Measurements from ENCODE around the gene CAMKMT. TPM values are rescaled to one million over a fixed set of nuclear protein-coding genes. Genes with fewer than 3 reads are reported as not detected.

CAMKMT gene
- total RNA-seq, 4 donors from 2014 or later: 4.5 to 57.9 (median 15.4) TPM

DNA sequence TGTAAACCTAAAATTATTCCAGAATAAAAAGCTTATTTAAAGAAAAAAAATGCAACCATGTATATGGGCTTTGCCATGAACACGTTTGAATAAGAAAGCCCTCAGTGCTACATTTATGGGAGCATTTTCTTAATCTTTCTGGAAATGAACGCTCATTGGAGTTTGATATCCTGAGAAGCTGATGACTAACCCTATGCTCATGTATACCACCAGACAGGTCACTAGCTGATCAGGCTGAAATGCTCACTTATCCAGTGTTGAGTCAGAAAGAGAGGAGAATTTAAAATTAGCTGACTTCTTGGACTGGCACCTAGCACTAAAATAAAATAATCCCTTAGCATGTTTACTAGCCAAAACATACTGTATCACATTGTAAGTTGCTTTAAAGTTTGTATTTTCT, 324.8 kb downstream of the CAMKMT start:
- TF ChIP-seq POLR2A (IDR thresholded peaks at IDR 0.05) (no peak), POLR2AphosphoS5 (IDR thresholded peaks at IDR 0.05) (no peak), EP300 (IDR thresholded peaks at IDR 0.05; ENCODE audit: low read depth) (no peak), CTCF (IDR thresholded peaks at IDR 0.05) (no peak)
- in situ Hi-C loops (cut with MboI; ENCODE audit: low pct_ligation_motif_present in 1 of 4, low pct_unique_long_range_greater_than_20kb in 1 of 4, low sequenced_read_pairs in 3 of 4) (no loop called here), intact Hi-C loops (cut with DNase I; ENCODE audit: low total_unique reads) (loop anchor here (2.0 kb wide), 1 partner anchor 46 kb away; no protein-coding TSS in a partner anchor)
- WGBS, 2 donors (ENCODE audit: low coverage in 1 of 2): 87 to 92% methylated on average over 2 of the region's 2 CpGs
- no peak overlapping the region for H3K4me3 ChIP-seq
- DNase-seq: no peak
- H3K27ac ChIP-seq: no peak overlapping the region
- no peaks in the 10 kb centered on the region for H3K36me3 ChIP-seq
- H3K4me1 ChIP-seq: no peaks in the 10 kb centered on the region
- no peaks in the 10 kb centered on the region for H3K9me3 ChIP-seq
- no peaks in the 10 kb centered on the region for H3K27me3 ChIP-seq

DNA sequence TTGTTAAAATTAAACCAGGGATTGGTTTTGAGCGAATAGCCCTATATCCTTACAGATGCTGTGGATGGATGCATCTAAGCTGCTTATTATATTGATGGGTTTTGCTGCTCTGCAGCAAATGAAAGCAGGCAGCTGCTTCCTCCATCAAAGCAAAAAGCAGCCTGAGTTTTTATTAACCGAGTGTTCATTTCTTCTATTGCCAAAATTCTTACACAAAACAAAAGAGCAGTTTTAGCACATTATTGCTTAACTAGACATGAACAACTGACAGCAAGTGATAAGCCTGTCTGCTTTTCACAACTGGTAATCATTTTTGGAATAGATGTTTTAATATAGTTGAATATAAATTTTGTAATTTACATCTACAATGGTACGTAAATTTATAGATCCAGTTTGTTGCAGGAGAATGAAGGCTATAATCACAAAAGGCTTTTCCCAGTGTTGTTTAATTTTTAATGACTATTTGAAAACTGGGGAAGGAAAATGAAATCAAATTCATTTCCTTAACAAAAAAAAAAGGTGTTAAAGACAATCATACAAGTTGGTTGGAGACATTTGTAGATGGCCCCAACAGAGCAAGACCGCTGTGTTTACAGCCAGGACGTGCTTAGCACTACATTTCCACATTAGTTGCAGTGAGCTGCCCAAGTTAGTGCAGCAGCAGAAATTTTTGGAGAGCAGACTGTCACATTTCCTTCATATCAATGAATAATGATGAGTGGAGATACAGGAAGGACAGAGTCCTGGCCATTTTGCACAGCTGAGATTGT, 326.1 kb downstream of the CAMKMT start:
- Histone ChIP-seq H3K4me1 (no peaks in the 10 kb centered on the region), H3K27ac (no peak overlapping the region), H3K36me3 (no peaks in the 10 kb centered on the region), H3K4me3 (no peak overlapping the region), H3K27me3 (no peaks in the 10 kb centered on the region), H3K9me3 (no peaks in the 10 kb centered on the region)
- intact Hi-C loops (cut with DNase I; ENCODE audit: low total_unique reads) (loop anchor here (2.0 kb wide), 1 partner anchor 45 kb away; no protein-coding TSS in a partner anchor), in situ Hi-C loops (cut with MboI; ENCODE audit: low pct_ligation_motif_present in 1 of 4, low pct_unique_long_range_greater_than_20kb in 1 of 4, low sequenced_read_pairs in 3 of 4) (no loop called here)
- DNase-seq: no peak
- 88 to 93% methylated on average over 4 to 5 of the region's 5 CpGs for WGBS, 2 donors (ENCODE audit: low coverage in 1 of 2)
- TF ChIP-seq POLR2AphosphoS5 (IDR thresholded peaks at IDR 0.05) (no peak), EP300 (IDR thresholded peaks at IDR 0.05; ENCODE audit: low read depth) (no peak), POLR2A (IDR thresholded peaks at IDR 0.05) (no peak), CTCF (IDR thresholded peaks at IDR 0.05) (no peak)

- DNase-seq: no peak
- in situ Hi-C loops (cut with MboI; ENCODE audit: low pct_ligation_motif_present in 1 of 4, low pct_unique_long_range_greater_than_20kb in 1 of 4, low sequenced_read_pairs in 3 of 4) (no loop called here), intact Hi-C loops (cut with DNase I; ENCODE audit: low total_unique reads) (no loop called here)
- Histone ChIP-seq H3K36me3 (no peaks in the 10 kb centered on the region), H3K4me1 (no peaks in the 10 kb centered on the region), H3K27me3 (no peaks in the 10 kb centered on the region), H3K27ac (no peak overlapping the region), H3K9me3 (no peaks in the 10 kb centered on the region), H3K4me3 (no peak overlapping the region)
- no peak for TF ChIP-seq POLR2AphosphoS5 (IDR thresholded peaks at IDR 0.05)
- 88 to 92% methylated on average over 1 to 2 of the region's 2 CpGs for WGBS, 2 donors (ENCODE audit: low coverage in 1 of 2)
Observed at GRCh38 chr2:44688456-44689124, 326.8 kb downstream of the CAMKMT start.

- H3K9me3 ChIP-seq: no peaks in the 10 kb centered on the region
- no peak overlapping the region for H3K27ac ChIP-seq
- H3K27me3 ChIP-seq: no peaks in the 10 kb centered on the region
- TF ChIP-seq POLR2A (IDR thresholded peaks at IDR 0.05) (no peak), EP300 (IDR thresholded peaks at IDR 0.05; ENCODE audit: low read depth) (no peak)
- no peak for DNase-seq
- in situ Hi-C loops (cut with MboI; ENCODE audit: low pct_ligation_motif_present in 1 of 4, low pct_unique_long_range_greater_than_20kb in 1 of 4, low sequenced_read_pairs in 3 of 4): no loop called here
- H3K4me1 ChIP-seq: no peaks in the 10 kb centered on the region
- intact Hi-C loops (cut with DNase I; ENCODE audit: low total_unique reads): no loop called here
- H3K4me3 ChIP-seq: no peak overlapping the region
- H3K36me3 ChIP-seq: no peaks in the 10 kb centered on the region
- WGBS, 2 donors (ENCODE audit: low coverage in 1 of 2): 83 to 100% methylated on average over 1 of the region's 1 CpG
Observed at GRCh38 chr2:44689516-44689915, 327.8 kb downstream of the CAMKMT start.

- TF ChIP-seq CTCF (IDR thresholded peaks at IDR 0.05): no peak
- TF ChIP-seq POLR2A (IDR thresholded peaks at IDR 0.05): no peak
- no peak for TF ChIP-seq EP300 (IDR thresholded peaks at IDR 0.05; ENCODE audit: low read depth)
- no peak for TF ChIP-seq POLR2AphosphoS5 (IDR thresholded peaks at IDR 0.05)
- intact Hi-C loops (cut with DNase I; ENCODE audit: low total_unique reads) (no loop called here), in situ Hi-C loops (cut with MboI; ENCODE audit: low pct_ligation_motif_present in 1 of 4, low pct_unique_long_range_greater_than_20kb in 1 of 4, low sequenced_read_pairs in 3 of 4) (no loop called here)
- Histone ChIP-seq H3K4me1 (no peaks in the 10 kb centered on the region), H3K27ac (no peak overlapping the region), H3K36me3 (no peaks in the 10 kb centered on the region), H3K9me3 (no peaks in the 10 kb centered on the region), H3K27me3 (no peaks in the 10 kb centered on the region), H3K4me3 (no peak overlapping the region)
- no peak for DNase-seq
- 86 to 94% methylated on average over 5 to 10 of the region's 10 CpGs for WGBS, 2 donors (ENCODE audit: low coverage in 1 of 2)
Observed at GRCh38 chr2:44691174-44691785, 329.5 kb downstream of the CAMKMT start.

All from transverse colon (tissue), 4 donors.